HepG2 (cell line): Measurements from ENCODE around the gene PDRG1. TPM values are rescaled to one million over a fixed set of nuclear protein-coding genes. Genes with fewer than 3 reads are reported as not detected.

Experiments
- ATAC-seq: fragments of 200-7000 bp; cut with Tn5 transposase; 3 replicates; pipeline ENCODE4 v1.9.1; 2020; ENCODE audit warnings: mild to moderate bottlenecking, moderate library complexity
- BruUV-seq: library from RNA; stranded (reverse); fragments of 400-500 nt; replicated peaks from 2 replicates; lab custom pipeline; 2021; lab: Mats Ljungman, UMichigan
- CTCF ChIA-PET: fragments of 300-600 bp; formaldehyde crosslinking; extraction: SDS; loops from one replicate; lab custom pipeline; 2021; ENCODE audit warnings: low total read pairs, inconsistent platforms, low intra/inter-chr PET ratio; lab: Yijun Ruan, JAX
- POLR2A ChIA-PET: fragments of 350-600 bp; sonication (Branson Sonifier 250); formaldehyde crosslinking; loops from one replicate; lab custom pipeline; 2020; ENCODE audit warnings: antibody characterized with exemption, inconsistent platforms; lab: Yijun Ruan, JAX
- DNase-seq: peaks from one replicate; pipeline ENCODE4 v3.0.0-alpha.2; 2015; ENCODE audit warnings: low spot score
- FAIRE-seq: peaks from 3 replicates; lab custom pipeline; 2011; peaks lifted over from hg19 to GRCh38; lab: Jason Lieb, UNC
- H2AFZ ChIP-seq: one replicate; pipeline ENCODE4 v1.6.1; 2011; ENCODE audit warnings: low read length, inconsistent platforms
- H3K27ac ChIP-seq: fragments of 300-600 bp; 3 replicates; pipeline ENCODE4 v1.8.0; 2011; ENCODE audit warnings: mixed run types, mild to moderate bottlenecking, mixed read lengths, low read length, inconsistent platforms; ENCODE audit not compliant: insufficient read depth; ENCODE audit errors: extremely low read length
- H3K27me3 ChIP-seq, 2 experiments: fragments of 200-600 bp in 1 of 2; 2 replicates in 1 of 2; 3 replicates in 1 of 2; pipeline versions ENCODE4 v1.6.0 to v1.8.0; 2011; ENCODE audit warnings: low read length in 2 of 2, mild to moderate bottlenecking in 2 of 2, moderate library complexity in 2 of 2, inconsistent platforms in 1 of 2; ENCODE audit not compliant: insufficient read depth in 2 of 2, control insufficient read depth in 1 of 2
- H3K36me3 ChIP-seq, 2 experiments: fragments of 200-600 bp in 1 of 2; replicated peaks in 1 of 2; 2 replicates in 1 of 2; 3 replicates in 1 of 2; pipeline versions ENCODE4 v1.5.1 to v1.8.0; 2011; ENCODE audit warnings: low read length in 2 of 2, inconsistent platforms in 1 of 2; ENCODE audit not compliant: insufficient read depth in 2 of 2, control insufficient read depth in 1 of 2
- H3K4me1 ChIP-seq: 2 replicates; pipeline ENCODE4 v1.5.1; 2012; ENCODE audit warnings: low read length, inconsistent platforms; ENCODE audit not compliant: insufficient read depth
- H3K4me2 ChIP-seq: 2 replicates; pipeline ENCODE4 v1.6.0; 2011; ENCODE audit warnings: low read depth, low read length, inconsistent platforms
- H3K4me3 ChIP-seq, 3 experiments: fragments of 200-600 bp in 1 of 3; sonication (generic), shearing (Covaris generic) in 1 of 3; replicated peaks in 1 of 3; 2 replicates each; pipeline ENCODE4 v1.5.1; 2011 to 2016; ENCODE audit warnings: low read length in 3 of 3, inconsistent platforms in 2 of 3, low read depth in 2 of 3, mild to moderate bottlenecking in 2 of 3, control low read depth in 1 of 3, mixed read lengths in 1 of 3; ENCODE audit not compliant: insufficient read depth in 1 of 3
- H3K79me2 ChIP-seq: one replicate; pipeline ENCODE4 v1.6.1; 2011; ENCODE audit warnings: low read length, inconsistent platforms; ENCODE audit not compliant: insufficient read depth
- H3K9ac ChIP-seq: 2 replicates; pipeline ENCODE4 v1.6.0; 2011; ENCODE audit warnings: mild to moderate bottlenecking, low read depth, low read length, inconsistent platforms; ENCODE audit not compliant: insufficient read depth
- H3K9me3 ChIP-seq: 2 replicates; pipeline ENCODE4 v1.5.1; 2012; ENCODE audit warnings: mild to moderate bottlenecking, low read length
- H4K20me1 ChIP-seq: 2 replicates; pipeline ENCODE4 v1.6.0; 2011; ENCODE audit warnings: inconsistent platforms, mild to moderate bottlenecking, low read length, moderate library complexity; ENCODE audit not compliant: insufficient read depth
- WGBS: methylation state at CpG from one replicate; pipeline ENCODE4 v1.1.6; 2017; ENCODE audit warnings: low lambda C conversion rate; 5-methylcytosine and 5-hydroxymethylcytosine counted together
- in situ Hi-C: cut with HindIII; loops from 2 replicates; pipeline ENCODE4 v1.10.0; 2017; ENCODE audit warnings: low pct_unique_long_range_greater_than_20kb; ENCODE audit not compliant: extremely low pct_ligation_motif_present
- intact Hi-C: fragments of 100-400 bp; cut with micrococcal nuclease; formaldehyde crosslinking; loops from one replicate; pipeline ENCODE4 v1.10.0; 2022; ENCODE audit not compliant: unreplicated experiment
- polyA plus RNA-seq, 8 experiments: library from polyadenylated mRNA; depleted of rRNA in 3 of 8; stranded (reverse) in 7 of 8; unstranded in 1 of 8; fragments of >200 nt; fragmentation: Illumina TruSeq in 4 of 8; extraction: Trizol in 4 of 8; gene quantifications; 2 replicates each; pipeline versions ENCODE4 v1.2.1 to v1.2.3, GENCODE V29; 2011 to 2016; ENCODE audit warnings: low read depth in 4 of 8, missing spikeins in 1 of 8, mixed read lengths in 1 of 8; ENCODE audit not compliant: insufficient read depth in 1 of 8
- total RNA-seq, 5 experiments: library from RNA; depleted of rRNA; stranded (reverse); fragments of >200 nt; fragmentation: Illumina TruSeq; extraction: Trizol; gene quantifications; 2 replicates each; pipeline ENCODE4 v1.2.3, GENCODE V29; 2016; ENCODE audit warnings: low read depth in 1 of 5
- TF ChIP-seq, protein P1 (sequence below): sonication (generic); formaldehyde crosslinking; IDR thresholded peaks from 2 replicates; pipeline ENCODE4 v1.4.0; 2020; ENCODE audit warnings: missing genetic modification reagents
- TF ChIP-seq, protein P2 (sequence below): IDR thresholded peaks from 2 replicates; pipeline ENCODE4 v1.6.1; 2016; ENCODE audit warnings: low read depth, control low read depth
- TF ChIP-seq, protein P3 (sequence below): sonication (generic); formaldehyde crosslinking; IDR thresholded peaks from 2 replicates; pipeline ENCODE4 v1.5.1; 2020; ENCODE audit warnings: mild to moderate bottlenecking, missing genetic modification reagents, moderate library complexity

Gene PDRG1
- total and polyA plus RNA-seq, 2 of the 13 experiments (the other 11 are each of a cell fraction or from before 2014, with no cell fraction given), result 16.6 to 18.0 TPM

DNA sequence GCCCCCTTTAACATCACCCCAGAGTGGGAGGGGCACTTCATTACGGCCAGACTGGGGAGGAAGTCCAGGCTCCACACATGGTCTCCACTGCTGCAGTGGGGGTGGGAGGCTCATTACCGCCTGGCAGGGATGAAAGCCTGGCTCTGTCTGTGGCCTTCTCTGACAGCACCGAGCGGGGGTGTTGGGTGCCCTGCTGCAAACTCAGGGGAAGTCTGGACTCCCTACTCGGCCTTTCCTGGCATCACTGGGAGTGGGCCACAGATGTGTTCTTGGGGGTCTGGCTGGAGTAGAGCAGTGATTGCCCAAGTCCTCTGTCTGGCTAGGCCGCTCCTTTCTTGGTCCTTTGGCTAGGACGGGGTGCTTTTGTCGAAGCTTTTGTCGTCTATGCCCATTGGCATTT is 54.3 kb downstream of the PDRG1 start:
- BruUV-seq, result no TSS peak
- in situ Hi-C loops (no loop called here), intact Hi-C loops (no loop called here)
- no peak overlapping the region for H2AFZ ChIP-seq
- DNase-seq (no peak), ATAC-seq (no peak)
- no peak overlapping the region for H3K9ac ChIP-seq
- no peaks in the 10 kb centered on the region for H4K20me1 ChIP-seq
- 28% methylated on average over 8 of the region's 9 CpGs for WGBS
- no peak overlapping the region for H3K27ac ChIP-seq
- H3K4me2 ChIP-seq, result no peak overlapping the region
- no peaks in the 10 kb centered on the region for H3K9me3 ChIP-seq
- no peaks in the 10 kb centered on the region for H3K36me3 ChIP-seq
- POLR2A ChIA-PET, result no interaction called here
- TF ChIP-seq, protein P1, sequence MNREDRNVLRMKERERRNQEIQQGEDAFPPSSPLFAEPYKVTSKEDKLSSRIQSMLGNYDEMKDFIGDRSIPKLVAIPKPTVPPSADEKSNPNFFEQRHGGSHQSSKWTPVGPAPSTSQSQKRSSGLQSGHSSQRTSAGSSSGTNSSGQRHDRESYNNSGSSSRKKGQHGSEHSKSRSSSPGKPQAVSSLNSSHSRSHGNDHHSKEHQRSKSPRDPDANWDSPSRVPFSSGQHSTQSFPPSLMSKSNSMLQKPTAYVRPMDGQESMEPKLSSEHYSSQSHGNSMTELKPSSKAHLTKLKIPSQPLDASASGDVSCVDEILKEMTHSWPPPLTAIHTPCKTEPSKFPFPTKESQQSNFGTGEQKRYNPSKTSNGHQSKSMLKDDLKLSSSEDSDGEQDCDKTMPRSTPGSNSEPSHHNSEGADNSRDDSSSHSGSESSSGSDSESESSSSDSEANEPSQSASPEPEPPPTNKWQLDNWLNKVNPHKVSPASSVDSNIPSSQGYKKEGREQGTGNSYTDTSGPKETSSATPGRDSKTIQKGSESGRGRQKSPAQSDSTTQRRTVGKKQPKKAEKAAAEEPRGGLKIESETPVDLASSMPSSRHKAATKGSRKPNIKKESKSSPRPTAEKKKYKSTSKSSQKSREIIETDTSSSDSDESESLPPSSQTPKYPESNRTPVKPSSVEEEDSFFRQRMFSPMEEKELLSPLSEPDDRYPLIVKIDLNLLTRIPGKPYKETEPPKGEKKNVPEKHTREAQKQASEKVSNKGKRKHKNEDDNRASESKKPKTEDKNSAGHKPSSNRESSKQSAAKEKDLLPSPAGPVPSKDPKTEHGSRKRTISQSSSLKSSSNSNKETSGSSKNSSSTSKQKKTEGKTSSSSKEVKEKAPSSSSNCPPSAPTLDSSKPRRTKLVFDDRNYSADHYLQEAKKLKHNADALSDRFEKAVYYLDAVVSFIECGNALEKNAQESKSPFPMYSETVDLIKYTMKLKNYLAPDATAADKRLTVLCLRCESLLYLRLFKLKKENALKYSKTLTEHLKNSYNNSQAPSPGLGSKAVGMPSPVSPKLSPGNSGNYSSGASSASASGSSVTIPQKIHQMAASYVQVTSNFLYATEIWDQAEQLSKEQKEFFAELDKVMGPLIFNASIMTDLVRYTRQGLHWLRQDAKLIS, result no peak
- TF ChIP-seq, protein P2, sequence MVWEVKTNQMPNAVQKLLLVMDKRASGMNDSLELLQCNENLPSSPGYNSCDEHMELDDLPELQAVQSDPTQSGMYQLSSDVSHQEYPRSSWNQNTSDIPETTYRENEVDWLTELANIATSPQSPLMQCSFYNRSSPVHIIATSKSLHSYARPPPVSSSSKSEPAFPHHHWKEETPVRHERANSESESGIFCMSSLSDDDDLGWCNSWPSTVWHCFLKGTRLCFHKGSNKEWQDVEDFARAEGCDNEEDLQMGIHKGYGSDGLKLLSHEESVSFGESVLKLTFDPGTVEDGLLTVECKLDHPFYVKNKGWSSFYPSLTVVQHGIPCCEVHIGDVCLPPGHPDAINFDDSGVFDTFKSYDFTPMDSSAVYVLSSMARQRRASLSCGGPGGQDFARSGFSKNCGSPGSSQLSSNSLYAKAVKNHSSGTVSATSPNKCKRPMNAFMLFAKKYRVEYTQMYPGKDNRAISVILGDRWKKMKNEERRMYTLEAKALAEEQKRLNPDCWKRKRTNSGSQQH, result no peak
- TF ChIP-seq, protein P3, sequence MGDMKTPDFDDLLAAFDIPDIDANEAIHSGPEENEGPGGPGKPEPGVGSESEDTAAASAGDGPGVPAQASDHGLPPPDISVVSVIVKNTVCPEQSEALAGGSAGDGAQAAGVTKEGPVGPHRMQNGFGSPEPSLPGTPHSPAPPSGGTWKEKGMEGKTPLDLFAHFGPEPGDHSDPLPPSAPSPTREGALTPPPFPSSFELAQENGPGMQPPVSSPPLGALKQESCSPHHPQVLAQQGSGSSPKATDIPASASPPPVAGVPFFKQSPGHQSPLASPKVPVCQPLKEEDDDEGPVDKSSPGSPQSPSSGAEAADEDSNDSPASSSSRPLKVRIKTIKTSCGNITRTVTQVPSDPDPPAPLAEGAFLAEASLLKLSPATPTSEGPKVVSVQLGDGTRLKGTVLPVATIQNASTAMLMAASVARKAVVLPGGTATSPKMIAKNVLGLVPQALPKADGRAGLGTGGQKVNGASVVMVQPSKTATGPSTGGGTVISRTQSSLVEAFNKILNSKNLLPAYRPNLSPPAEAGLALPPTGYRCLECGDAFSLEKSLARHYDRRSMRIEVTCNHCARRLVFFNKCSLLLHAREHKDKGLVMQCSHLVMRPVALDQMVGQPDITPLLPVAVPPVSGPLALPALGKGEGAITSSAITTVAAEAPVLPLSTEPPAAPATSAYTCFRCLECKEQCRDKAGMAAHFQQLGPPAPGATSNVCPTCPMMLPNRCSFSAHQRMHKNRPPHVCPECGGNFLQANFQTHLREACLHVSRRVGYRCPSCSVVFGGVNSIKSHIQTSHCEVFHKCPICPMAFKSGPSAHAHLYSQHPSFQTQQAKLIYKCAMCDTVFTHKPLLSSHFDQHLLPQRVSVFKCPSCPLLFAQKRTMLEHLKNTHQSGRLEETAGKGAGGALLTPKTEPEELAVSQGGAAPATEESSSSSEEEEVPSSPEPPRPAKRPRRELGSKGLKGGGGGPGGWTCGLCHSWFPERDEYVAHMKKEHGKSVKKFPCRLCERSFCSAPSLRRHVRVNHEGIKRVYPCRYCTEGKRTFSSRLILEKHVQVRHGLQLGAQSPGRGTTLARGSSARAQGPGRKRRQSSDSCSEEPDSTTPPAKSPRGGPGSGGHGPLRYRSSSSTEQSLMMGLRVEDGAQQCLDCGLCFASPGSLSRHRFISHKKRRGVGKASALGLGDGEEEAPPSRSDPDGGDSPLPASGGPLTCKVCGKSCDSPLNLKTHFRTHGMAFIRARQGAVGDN (CRISPR knock-in tag), result 0 out of 2 replicates have a peak, but pooled peaks have one; percentile 9
- TF ChIP-seq, all 625 proteins: peak for 1
- CTCF ChIA-PET, result no interaction called here
- no peaks in the 10 kb centered on the region for H3K79me2 ChIP-seq
- no peaks in the 10 kb centered on the region for H3K4me1 ChIP-seq
- no peak overlapping the region for H3K4me3 ChIP-seq
- peaks cover 4 to 29% of the 10 kb centered on the region in 2 experiments; a peak in 4 of 5 replicates for H3K27me3 ChIP-seq
- FAIRE-seq, result no peak
